Neural progenitor cell (in vitro differentiated cells): ENCODE results near the gene LRBA. TPM values are rescaled to one million over a fixed set of nuclear protein-coding genes. Genes with fewer than 3 reads are reported as not detected.

Experiments
- DNase-seq: peaks from one replicate; pipeline ENCODE4 v3.0.0-alpha.2; 2016; ENCODE audit warnings: low spot score
- H2AFZ ChIP-seq: fragments of 200-600 bp; sonication (generic); replicated peaks from 2 replicates; pipeline ENCODE4 v1.6.1; 2016; ENCODE audit warnings: antibody characterized with exemption
- H3F3A ChIP-seq: fragments of 200-600 bp; sonication (generic); 2 replicates; pipeline ENCODE4 v1.6.1; 2016; ENCODE audit warnings: antibody characterized with exemption, low read depth
- H3K27ac ChIP-seq: fragments of 200-600 bp; sonication (generic); 2 replicates; pipeline ENCODE4 v1.5.1; 2016; ENCODE audit warnings: mild to moderate bottlenecking
- H3K27me3 ChIP-seq: fragments of 200-600 bp; sonication (generic); 2 replicates; pipeline ENCODE4 v1.6.1; 2016; ENCODE audit warnings: mild to moderate bottlenecking, moderate library complexity
- H3K36me3 ChIP-seq: fragments of 200-600 bp; sonication (generic); 2 replicates; pipeline ENCODE4 v1.5.1; 2016
- H3K4me1 ChIP-seq: fragments of 200-600 bp; sonication (generic); 2 replicates; pipeline ENCODE4 v1.6.1; 2016; ENCODE audit warnings: mixed run types
- H3K4me2 ChIP-seq: fragments of 200-600 bp; sonication (generic); 2 replicates; pipeline ENCODE4 v1.6.1; 2016
- H3K4me3 ChIP-seq: fragments of 200-600 bp; sonication (generic); 2 replicates; pipeline ENCODE4 v1.5.1; 2016
- H3K79me2 ChIP-seq: fragments of 200-600 bp; sonication (generic); 2 replicates; pipeline ENCODE4 v1.6.1; 2016; ENCODE audit warnings: low read depth
- H3K9ac ChIP-seq: fragments of 200-600 bp; sonication (generic); 2 replicates; pipeline ENCODE4 v1.6.1; 2016
- H3K9me3 ChIP-seq: fragments of 200-600 bp; sonication (generic); 2 replicates; pipeline ENCODE4 v1.5.1; 2016; ENCODE audit warnings: low read depth
- H4K20me1 ChIP-seq: fragments of 200-600 bp; sonication (generic); 2 replicates; pipeline ENCODE4 v1.6.1; 2016; ENCODE audit warnings: low read depth
- H3K27ac Mint-ChIP-seq: 3 replicates; pipeline ENCODE4 v1.8.0; 2021; ENCODE audit warnings: mixed read lengths
- H3K27me3 Mint-ChIP-seq: 2 replicates; pipeline ENCODE4 v1.8.0; 2022; ENCODE audit warnings: low read depth, mild to moderate bottlenecking, inconsistent platforms, moderate library complexity, mixed read lengths; ENCODE audit not compliant: insufficient read depth
- H3K36me3 Mint-ChIP-seq: 3 replicates; pipeline ENCODE4 v1.8.0; 2021; ENCODE audit warnings: mixed read lengths
- H3K4me1 Mint-ChIP-seq: 3 replicates; pipeline ENCODE4 v1.8.0; 2021; ENCODE audit warnings: mixed read lengths
- H3K4me3 Mint-ChIP-seq: 3 replicates; pipeline ENCODE4 v1.8.0; 2021; ENCODE audit warnings: mild to moderate bottlenecking, moderate library complexity, mixed read lengths
- H3K9me3 Mint-ChIP-seq: 3 replicates; pipeline ENCODE4 v1.8.0; 2020; ENCODE audit warnings: mixed read lengths
- CTCF ChIP-seq: fragments of 200-600 bp; sonication (generic); IDR thresholded peaks from 2 replicates; pipeline ENCODE4 v1.5.1; 2017; ENCODE audit warnings: antibody characterized with exemption, mild to moderate bottlenecking
- EZH2 ChIP-seq: fragments of 200-600 bp; sonication (generic); IDR thresholded peaks from 2 replicates; pipeline ENCODE4 v1.6.1; 2017; ENCODE audit warnings: antibody characterized with exemption, mild to moderate bottlenecking, moderate library complexity
- EZH2phosphoT487 ChIP-seq: fragments of 200-600 bp; sonication (generic); IDR thresholded peaks from 2 replicates; pipeline ENCODE4 v1.6.1; 2017; ENCODE audit warnings: antibody characterized with exemption
- total RNA-seq: library from RNA; depleted of rRNA; stranded (reverse); fragments of >200 nt; gene quantifications from 2 replicates; pipeline ENCODE4 v1.2.3, GENCODE V29; 2015; ENCODE audit warnings: low replicate concordance

LRBA gene
- total RNA-seq, 1 donor from 2014 or later, result 111 TPM

GRCh38 chr4:150600812-150601445 is 414.2 kb downstream of the LRBA start:
- H3K9ac ChIP-seq, result no peak overlapping the region
- DNase-seq, result no peak
- H3K4me1 ChIP-seq, result no peaks in the 10 kb centered on the region
- no peak overlapping the region for H3K4me3 ChIP-seq
- no peaks in the 10 kb centered on the region for H3K36me3 Mint-ChIP-seq
- H3K27me3 Mint-ChIP-seq, result no peaks in the 10 kb centered on the region
- peak overlapping the region; percentile 27 for H3K27ac ChIP-seq
- H3K4me1 Mint-ChIP-seq, result peaks cover 2% of the 10 kb centered on the region
- H3K4me2 ChIP-seq, result no peak overlapping the region
- TF ChIP-seq CTCF (no peak), EZH2phosphoT487 (no peak), EZH2 (no peak)
- H3K27ac Mint-ChIP-seq, result no peak overlapping the region
- no peaks in the 10 kb centered on the region for H4K20me1 ChIP-seq
- no peak overlapping the region for H2AFZ ChIP-seq
- no peak overlapping the region for H3K4me3 Mint-ChIP-seq
- H3K36me3 ChIP-seq, result peaks cover 6% of the 10 kb centered on the region
- no peaks in the 10 kb centered on the region for H3K9me3 Mint-ChIP-seq
- H3F3A ChIP-seq, result no peaks in the 10 kb centered on the region
- H3K9me3 ChIP-seq, result no peaks in the 10 kb centered on the region
- H3K79me2 ChIP-seq, result no peaks in the 10 kb centered on the region
- H3K27me3 ChIP-seq, result no peaks in the 10 kb centered on the region

GRCh38 chr4:150599547-150599946 is 415.5 kb downstream of the LRBA start:
- Histone ChIP-seq H3K4me1 (no peaks in the 10 kb centered on the region), H3K4me3 (no peak overlapping the region), H2AFZ (no peak overlapping the region), H3K9ac (no peak overlapping the region), H3K4me2 (no peak overlapping the region), H3K36me3 (no peaks in the 10 kb centered on the region), H3F3A (no peaks in the 10 kb centered on the region), H3K79me2 (no peaks in the 10 kb centered on the region), H3K27me3 (no peaks in the 10 kb centered on the region), H3K9me3 (no peaks in the 10 kb centered on the region), H4K20me1 (no peaks in the 10 kb centered on the region), H3K27ac (peak overlapping the region; percentile 38)
- no peaks in the 10 kb centered on the region for H3K36me3 Mint-ChIP-seq
- TF ChIP-seq EZH2, result no peak
- TF ChIP-seq CTCF, result no peak
- no peak for TF ChIP-seq EZH2phosphoT487
- H3K27ac Mint-ChIP-seq, result no peak overlapping the region
- DNase-seq, result no peak
- H3K27me3 Mint-ChIP-seq, result no peaks in the 10 kb centered on the region
- no peaks in the 10 kb centered on the region for H3K9me3 Mint-ChIP-seq
- H3K4me3 Mint-ChIP-seq, result no peak overlapping the region
- H3K4me1 Mint-ChIP-seq, result peaks cover 2% of the 10 kb centered on the region

- no peak for TF ChIP-seq CTCF
- TF ChIP-seq EZH2, result no peak
- TF ChIP-seq EZH2phosphoT487, result no peak
- peaks cover 2% of the 10 kb centered on the region for H3K4me1 Mint-ChIP-seq
- H3K9ac ChIP-seq, result no peak overlapping the region
- H3K9me3 Mint-ChIP-seq, result no peaks in the 10 kb centered on the region
- no peaks in the 10 kb centered on the region for H4K20me1 ChIP-seq
- no peaks in the 10 kb centered on the region for H3K36me3 Mint-ChIP-seq
- no peaks in the 10 kb centered on the region for H3K9me3 ChIP-seq
- H3K4me2 ChIP-seq, result no peak overlapping the region
- H3K27me3 ChIP-seq, result no peaks in the 10 kb centered on the region
- no peaks in the 10 kb centered on the region for H3K4me1 ChIP-seq
- H3K27me3 Mint-ChIP-seq, result no peaks in the 10 kb centered on the region
- H3K79me2 ChIP-seq, result no peaks in the 10 kb centered on the region
- H3K4me3 ChIP-seq, result no peak overlapping the region
- no peak for DNase-seq
- no peak overlapping the region for H2AFZ ChIP-seq
- no peak overlapping the region for H3K4me3 Mint-ChIP-seq
- peak overlapping the region; percentile 38 for H3K27ac ChIP-seq
- no peaks in the 10 kb centered on the region for H3K36me3 ChIP-seq
- H3F3A ChIP-seq, result no peaks in the 10 kb centered on the region
- H3K27ac Mint-ChIP-seq, result peak overlapping the region; percentile 16
Observed at GRCh38 chr4:150598909-150599308, 416.2 kb downstream of the LRBA start.
